Calu3 (cell line): ENCODE data around the gene MPO. TPM values are rescaled to one million over a fixed set of nuclear protein-coding genes. Genes with fewer than 3 reads are reported as not detected.

ENCODE experiments used
- BruUV-seq: library from RNA; stranded (reverse); fragments of 400-500 nt; replicated peaks from 2 replicates; lab custom pipeline; 2021; lab: Mats Ljungman, UMichigan
- CTCF ChIA-PET: fragments of 300-600 bp; sonication (Branson Sonifier 250); formaldehyde crosslinking; loops from one replicate; lab custom pipeline; 2022; ENCODE audit warnings: antibody characterized with exemption; lab: Charles Lee
- DNase-seq: peaks from one replicate; pipeline ENCODE4 v3.0.0; 2022
- H3K27ac Mint-ChIP-seq: one replicate; pipeline ENCODE4 v1.8.0; 2022; ENCODE audit warnings: mixed read lengths; ENCODE audit not compliant: unreplicated experiment
- H3K27me3 Mint-ChIP-seq: one replicate; pipeline ENCODE4 v1.8.0; 2022; ENCODE audit warnings: mixed read lengths; ENCODE audit not compliant: unreplicated experiment
- H3K36me3 Mint-ChIP-seq: one replicate; pipeline ENCODE4 v1.8.0; 2022; ENCODE audit warnings: mild to moderate bottlenecking, moderate library complexity, mixed read lengths; ENCODE audit not compliant: insufficient read depth, unreplicated experiment
- H3K4me1 Mint-ChIP-seq: one replicate; pipeline ENCODE4 v1.8.0; 2022; ENCODE audit warnings: mild to moderate bottlenecking, low read depth, mixed read lengths; ENCODE audit not compliant: unreplicated experiment
- H3K4me3 Mint-ChIP-seq: one replicate; pipeline ENCODE4 v1.8.0; 2022; ENCODE audit warnings: mild to moderate bottlenecking, low read depth, moderate library complexity, mixed read lengths; ENCODE audit not compliant: unreplicated experiment
- H3K9me3 Mint-ChIP-seq: one replicate; pipeline ENCODE4 v1.8.0; 2022; ENCODE audit warnings: low read depth, mixed read lengths; ENCODE audit not compliant: unreplicated experiment
- intact Hi-C: fragments of 100-400 bp; cut with micrococcal nuclease; formaldehyde crosslinking; loops from one replicate; pipeline ENCODE4 v1.10.0; 2022; ENCODE audit not compliant: unreplicated experiment
- total RNA-seq: library from RNA; stranded (reverse); gene quantifications from 2 replicates; pipeline ENCODE4 v1.2.3, GENCODE V29; 2022
- TF ChIP-seq, protein P1 (sequence below): fragments of 200-600 bp; IDR thresholded peaks from one replicate; pipeline ENCODE4 v1.8.0; 2022; ENCODE audit warnings: antibody characterized with exemption; ENCODE audit not compliant: unreplicated experiment

Gene MPO
- total RNA-seq, 1 experiment from 2014 or later, result not detected

DNA sequence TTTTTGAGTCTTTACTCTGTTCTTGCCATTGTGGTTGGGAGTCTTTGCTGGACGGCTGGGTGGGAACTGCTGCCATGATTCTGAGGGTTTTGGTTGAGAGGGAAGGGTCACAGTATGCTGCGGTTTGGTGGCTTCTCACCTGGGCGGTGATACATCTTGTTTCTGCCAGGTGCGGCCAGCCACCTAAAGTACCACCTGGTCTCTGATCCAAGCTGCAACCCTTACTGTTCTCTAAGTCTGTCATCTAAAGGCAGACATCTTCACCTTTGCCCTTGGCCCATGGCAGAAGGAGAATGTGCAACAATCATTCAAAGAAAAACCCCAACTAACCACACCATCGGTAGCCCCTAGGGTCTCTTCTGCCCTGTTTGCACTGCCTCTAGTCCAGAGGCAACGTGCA is 19.6 kb upstream of the MPO start:
- H3K4me3 Mint-ChIP-seq, result no peak overlapping the region
- no peaks in the 10 kb centered on the region for H3K4me1 Mint-ChIP-seq
- TF ChIP-seq, protein P1, sequence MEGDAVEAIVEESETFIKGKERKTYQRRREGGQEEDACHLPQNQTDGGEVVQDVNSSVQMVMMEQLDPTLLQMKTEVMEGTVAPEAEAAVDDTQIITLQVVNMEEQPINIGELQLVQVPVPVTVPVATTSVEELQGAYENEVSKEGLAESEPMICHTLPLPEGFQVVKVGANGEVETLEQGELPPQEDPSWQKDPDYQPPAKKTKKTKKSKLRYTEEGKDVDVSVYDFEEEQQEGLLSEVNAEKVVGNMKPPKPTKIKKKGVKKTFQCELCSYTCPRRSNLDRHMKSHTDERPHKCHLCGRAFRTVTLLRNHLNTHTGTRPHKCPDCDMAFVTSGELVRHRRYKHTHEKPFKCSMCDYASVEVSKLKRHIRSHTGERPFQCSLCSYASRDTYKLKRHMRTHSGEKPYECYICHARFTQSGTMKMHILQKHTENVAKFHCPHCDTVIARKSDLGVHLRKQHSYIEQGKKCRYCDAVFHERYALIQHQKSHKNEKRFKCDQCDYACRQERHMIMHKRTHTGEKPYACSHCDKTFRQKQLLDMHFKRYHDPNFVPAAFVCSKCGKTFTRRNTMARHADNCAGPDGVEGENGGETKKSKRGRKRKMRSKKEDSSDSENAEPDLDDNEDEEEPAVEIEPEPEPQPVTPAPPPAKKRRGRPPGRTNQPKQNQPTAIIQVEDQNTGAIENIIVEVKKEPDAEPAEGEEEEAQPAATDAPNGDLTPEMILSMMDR, result no peak
- intact Hi-C loops, result no loop called here
- peaks cover 45% of the 10 kb centered on the region for H3K27me3 Mint-ChIP-seq
- DNase-seq, result no peak
- H3K36me3 Mint-ChIP-seq, result no peaks in the 10 kb centered on the region
- no peak overlapping the region for H3K27ac Mint-ChIP-seq
- no peaks in the 10 kb centered on the region for H3K9me3 Mint-ChIP-seq
- BruUV-seq, result no TSS peak
- CTCF ChIA-PET, result no interaction called here

DNA sequence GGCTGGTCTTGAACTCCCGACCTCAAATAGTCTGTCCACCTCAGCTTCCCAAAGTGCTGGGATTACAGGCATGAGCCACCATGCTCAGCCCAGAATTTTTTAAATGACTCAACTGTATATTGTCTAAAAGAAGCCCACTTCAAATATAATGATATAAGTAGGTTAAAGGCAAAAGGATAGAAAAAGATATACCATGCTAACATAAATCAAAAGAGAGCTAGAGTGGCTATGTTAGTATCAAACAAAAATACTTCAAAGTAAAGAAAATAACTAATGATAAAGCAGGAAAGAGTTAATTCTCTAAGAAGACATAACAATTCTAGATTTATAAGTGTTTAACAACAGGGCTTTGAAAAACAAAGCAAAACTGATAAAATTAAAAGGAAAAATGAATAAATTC is 13.3 kb upstream of the MPO start:
- DNase-seq, result no peak
- H3K27ac Mint-ChIP-seq, result no peak overlapping the region
- CTCF ChIA-PET, result no interaction called here
- peaks cover 38% of the 10 kb centered on the region for H3K27me3 Mint-ChIP-seq
- no peaks in the 10 kb centered on the region for H3K4me1 Mint-ChIP-seq
- intact Hi-C loops, result no loop called here
- no peak overlapping the region for H3K4me3 Mint-ChIP-seq
- no TSS peak for BruUV-seq
- H3K9me3 Mint-ChIP-seq, result no peaks in the 10 kb centered on the region
- no peaks in the 10 kb centered on the region for H3K36me3 Mint-ChIP-seq
- TF ChIP-seq, protein P1, result no peak

DNA sequence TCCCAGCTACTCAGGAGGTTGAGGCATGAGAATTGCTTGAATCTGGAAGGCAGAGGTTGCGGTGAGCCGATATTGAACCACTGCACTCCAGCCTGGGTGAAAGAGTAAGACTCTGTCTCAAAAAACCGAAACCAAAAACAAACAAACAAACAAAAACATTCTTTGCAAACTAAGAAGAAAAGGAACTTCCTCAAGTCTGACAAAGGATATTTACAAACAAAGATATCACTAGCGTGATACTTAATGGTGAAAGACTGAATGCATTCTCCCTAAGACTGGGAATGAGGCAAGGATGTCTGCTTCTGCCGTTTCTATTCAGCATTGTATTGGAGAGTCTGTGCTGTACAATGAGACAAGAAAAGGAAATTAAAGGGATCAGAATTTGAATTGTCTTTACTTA is 10.5 kb upstream of the MPO start:
- DNase-seq, result no peak
- Mint-ChIP-seq H3K4me1 (no peaks in the 10 kb centered on the region), H3K27ac (no peak overlapping the region), H3K27me3 (peaks cover 51% of the 10 kb centered on the region), H3K9me3 (no peaks in the 10 kb centered on the region), H3K36me3 (no peaks in the 10 kb centered on the region), H3K4me3 (no peak overlapping the region)
- CTCF ChIA-PET, result no interaction called here
- TF ChIP-seq, protein P1, result no peak
- intact Hi-C loops, result no loop called here
- BruUV-seq, result no TSS peak

DNA sequence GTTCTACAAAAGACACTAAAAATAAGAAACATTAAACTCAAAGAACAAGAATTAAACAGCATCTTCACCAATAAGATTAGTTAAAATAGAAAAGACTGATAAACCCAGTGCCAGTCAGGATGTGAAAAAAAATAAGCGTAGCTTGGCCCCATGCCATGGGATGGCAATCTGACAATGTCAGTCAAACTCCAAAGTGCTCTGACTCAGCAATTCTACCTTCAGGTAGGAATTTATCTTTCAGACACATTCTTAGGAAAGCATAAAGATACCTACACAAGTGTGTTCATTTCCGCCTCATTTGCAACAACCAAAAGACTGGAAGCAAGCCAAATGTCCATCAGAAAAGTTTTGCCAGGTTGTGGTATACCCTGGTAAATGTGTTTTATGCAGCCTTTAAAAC is 9.1 kb upstream of the MPO start:
- no peak for DNase-seq
- H3K27ac Mint-ChIP-seq, result no peak overlapping the region
- H3K9me3 Mint-ChIP-seq, result no peaks in the 10 kb centered on the region
- TF ChIP-seq, protein P1, result no peak
- H3K4me1 Mint-ChIP-seq, result no peaks in the 10 kb centered on the region
- no TSS peak for BruUV-seq
- no peaks in the 10 kb centered on the region for H3K36me3 Mint-ChIP-seq
- intact Hi-C loops, result no loop called here
- no peak overlapping the region for H3K4me3 Mint-ChIP-seq
- CTCF ChIA-PET, result no interaction called here
- H3K27me3 Mint-ChIP-seq, result peaks cover 56% of the 10 kb centered on the region

DNA sequence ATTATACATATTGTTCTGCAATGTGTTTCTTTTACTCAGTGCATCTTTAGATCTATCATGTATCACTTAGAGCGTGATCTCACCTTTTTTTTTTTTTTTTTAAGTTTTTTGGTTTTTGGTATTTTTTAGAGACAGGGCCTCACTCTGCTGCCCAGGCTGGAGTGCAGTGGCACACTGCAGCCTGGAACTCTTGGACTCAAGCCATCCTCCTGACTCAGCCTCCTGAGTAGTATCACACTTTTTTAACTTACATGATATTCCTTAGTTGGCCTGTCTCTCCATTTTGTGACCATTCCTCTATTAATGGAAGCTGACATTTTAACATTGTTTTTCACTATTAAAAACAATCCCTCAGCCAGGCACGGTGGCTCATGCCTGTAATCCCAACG is 4.7 kb upstream of the MPO start:
- Mint-ChIP-seq H3K27ac (no peak overlapping the region), H3K36me3 (no peaks in the 10 kb centered on the region), H3K27me3 (peaks cover 68% of the 10 kb centered on the region), H3K4me1 (no peaks in the 10 kb centered on the region), H3K9me3 (no peaks in the 10 kb centered on the region), H3K4me3 (no peak overlapping the region)
- DNase-seq, result no peak
- TF ChIP-seq, protein P1, result no peak
- intact Hi-C loops, result no loop called here
- CTCF ChIA-PET, result no interaction called here
- no TSS peak for BruUV-seq
